NCI-H1694 treated with DMSO at 0.1 percent for 48 hours (cell line): ENCODE measurements around the gene PRKG1.
"Not testable (repeated sequence)": the region's sequence is repeated elsewhere in the genome, so short reads cannot be mapped to it uniquely, and the experiment has no call there.

Experiments used
- DNase-seq: peaks from one replicate; lab custom pipeline; 2025; lab: John Stamatoyannopoulos, UW

PRKG1 gene

DNA sequence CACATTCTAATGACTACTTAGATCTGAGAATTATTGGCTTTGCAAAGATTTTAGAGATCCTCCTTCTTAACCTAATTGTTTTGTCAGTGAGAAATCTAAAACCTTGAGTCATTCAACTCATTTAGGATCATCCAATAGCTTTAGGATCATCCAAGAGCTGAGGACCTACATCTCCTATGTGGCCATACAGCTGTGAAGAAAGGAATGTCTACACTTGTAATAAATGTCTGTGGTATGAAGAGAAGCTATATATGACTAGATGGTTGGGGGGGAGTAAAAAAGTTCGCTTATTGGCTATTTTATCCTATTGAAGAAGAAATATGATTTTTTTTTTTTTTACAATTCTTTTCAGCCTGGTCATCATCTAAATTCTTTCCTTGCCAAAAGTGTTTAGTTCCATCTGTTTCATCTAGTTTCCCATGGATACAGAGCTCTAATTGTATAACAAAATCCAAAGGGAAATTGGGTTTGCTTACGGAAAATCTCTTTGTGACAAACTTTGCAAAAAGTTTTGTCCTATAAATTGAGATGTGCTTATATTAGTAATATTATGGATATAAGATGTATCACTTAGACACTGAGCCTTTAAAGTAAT is 196.7 kb downstream of the PRKG1 start:
- DNase-seq: no peak

DNA sequence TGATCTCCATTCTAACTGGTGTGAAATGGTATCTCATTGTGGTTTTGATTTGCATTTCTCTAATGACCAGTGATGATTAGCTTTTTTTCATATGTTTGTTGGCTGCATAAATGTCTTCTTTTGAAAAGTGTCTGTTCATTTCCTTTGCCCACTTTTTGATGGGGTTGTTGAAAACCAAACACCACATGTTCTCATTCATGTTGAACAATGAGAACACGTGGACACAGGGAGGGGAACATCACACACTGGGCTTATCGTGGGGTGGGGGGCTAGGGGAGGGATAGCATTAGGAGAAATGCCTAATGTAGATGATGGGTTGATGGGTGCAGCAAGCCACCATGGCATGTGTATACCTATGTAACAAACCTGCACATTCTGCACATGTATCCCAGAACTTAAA is 197.8 kb downstream of the PRKG1 start:
- DNase-seq: not testable (repeated sequence)

DNA sequence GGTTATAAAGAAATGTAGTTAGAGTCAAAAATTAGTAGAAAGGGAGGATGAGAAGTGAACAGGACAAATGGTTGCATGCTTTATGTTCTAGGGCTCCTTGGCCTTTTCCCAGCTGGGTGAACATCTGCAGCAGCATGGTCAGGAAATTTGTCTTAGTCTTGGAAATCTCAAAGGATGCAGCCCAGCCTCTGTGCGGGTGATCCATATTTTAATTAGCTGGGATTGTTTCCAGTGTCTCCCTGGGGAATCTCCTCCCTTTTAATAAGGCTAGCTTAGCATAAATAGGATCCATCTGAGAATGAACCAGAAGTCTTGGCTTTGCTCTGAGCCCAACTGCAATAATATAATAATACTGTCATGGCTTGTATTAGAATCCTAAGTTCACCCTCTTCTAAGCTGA is 198.3 kb downstream of the PRKG1 start:
- DNase-seq: no peak

DNA sequence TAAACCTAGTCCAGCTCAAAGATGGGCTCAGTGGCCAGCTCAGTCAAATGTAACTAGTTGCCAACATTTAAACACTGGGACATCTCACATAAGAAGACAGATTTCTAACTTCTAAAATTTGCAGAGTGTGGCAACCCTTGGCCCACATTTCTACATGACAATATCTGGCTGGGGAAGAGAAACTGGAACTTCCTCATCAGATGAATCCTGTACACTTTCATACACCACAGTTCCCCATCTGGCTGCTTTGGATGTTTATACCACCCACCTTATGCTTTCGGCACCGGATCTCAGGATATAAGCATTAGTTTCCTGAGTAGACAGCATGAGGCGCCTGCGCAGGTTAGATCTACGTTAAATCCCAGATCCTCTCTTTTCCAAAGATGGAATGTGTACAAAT is 199.3 kb downstream of the PRKG1 start:
- DNase-seq: no peak

DNA sequence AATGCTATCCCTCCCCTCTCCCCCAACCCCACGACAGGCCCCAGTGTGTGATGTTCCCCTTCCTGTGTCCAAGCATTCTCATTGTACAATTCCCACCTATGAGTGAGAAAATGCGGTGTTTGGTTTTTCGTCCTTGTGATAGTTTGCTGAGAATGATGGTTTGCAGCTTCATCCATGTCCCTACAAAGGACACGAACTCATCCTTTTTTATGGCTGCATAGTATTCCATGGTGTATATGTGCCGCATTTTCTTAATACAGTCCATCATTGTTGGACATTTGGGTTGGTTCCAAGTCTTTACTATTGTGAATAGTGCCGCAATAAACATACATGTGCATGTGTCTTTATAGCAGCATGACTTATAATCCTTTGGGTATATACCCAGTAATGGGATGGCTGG is 201.8 kb downstream of the PRKG1 start:
- not testable (repeated sequence) for DNase-seq

DNA sequence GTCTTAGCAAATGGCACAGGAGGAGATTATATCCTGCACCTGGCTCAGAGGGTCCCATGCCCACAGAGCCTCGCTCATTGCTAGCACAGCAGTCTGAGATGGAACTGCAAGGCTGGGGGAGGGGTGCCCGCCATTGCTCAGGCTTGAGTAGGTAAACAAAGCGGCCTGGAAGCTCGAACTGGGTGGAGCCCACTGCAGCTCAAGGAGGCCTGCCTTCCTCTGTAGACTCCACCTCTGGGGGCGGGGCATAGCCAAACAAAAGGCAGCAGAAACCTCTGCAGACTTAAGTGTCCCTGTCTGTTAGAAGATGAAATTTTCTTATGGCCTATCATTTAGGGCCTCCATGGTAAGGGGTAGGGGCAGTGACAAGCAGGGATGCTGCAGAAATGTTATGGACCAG is 207.1 kb downstream of the PRKG1 start:
- not testable (repeated sequence) for DNase-seq

DNA sequence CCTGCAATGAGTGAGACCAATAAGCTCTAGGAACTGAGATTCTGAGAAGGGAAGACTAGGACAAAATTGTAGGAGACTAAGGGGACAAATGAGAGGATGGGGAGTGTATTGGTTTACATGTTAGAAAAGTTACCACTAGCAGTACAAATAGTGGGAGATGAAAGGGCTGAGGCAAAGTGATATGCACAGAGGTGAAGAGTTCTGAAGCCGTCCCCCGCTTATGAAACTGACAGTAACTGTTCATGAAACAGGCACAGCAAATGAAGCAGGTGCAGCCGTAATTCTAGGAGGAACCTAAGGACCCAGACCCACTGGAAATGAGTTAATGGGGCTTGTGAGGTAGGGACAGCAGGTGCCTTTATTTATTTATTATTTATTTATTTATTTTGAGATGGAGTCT is 211.3 kb downstream of the PRKG1 start:
- no peak for DNase-seq

DNA sequence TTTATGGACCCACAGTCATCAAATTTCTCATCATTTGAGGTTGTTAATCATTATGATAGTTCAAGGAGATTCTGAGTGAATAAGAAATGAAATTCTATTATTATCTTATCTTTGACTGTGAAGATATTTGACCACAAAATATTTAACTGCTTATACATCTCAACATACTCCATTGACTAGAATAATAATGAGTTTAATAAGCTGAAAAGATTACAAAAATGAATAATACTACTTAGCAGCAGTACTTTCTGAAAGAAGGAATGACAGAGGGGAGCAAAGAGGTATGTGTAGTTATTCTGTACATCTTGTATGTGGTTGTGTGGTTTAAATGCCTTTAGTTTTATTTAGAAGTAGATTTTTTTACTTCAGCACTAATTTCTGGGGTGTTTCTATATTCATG is 214.2 kb downstream of the PRKG1 start:
- no peak for DNase-seq

DNA sequence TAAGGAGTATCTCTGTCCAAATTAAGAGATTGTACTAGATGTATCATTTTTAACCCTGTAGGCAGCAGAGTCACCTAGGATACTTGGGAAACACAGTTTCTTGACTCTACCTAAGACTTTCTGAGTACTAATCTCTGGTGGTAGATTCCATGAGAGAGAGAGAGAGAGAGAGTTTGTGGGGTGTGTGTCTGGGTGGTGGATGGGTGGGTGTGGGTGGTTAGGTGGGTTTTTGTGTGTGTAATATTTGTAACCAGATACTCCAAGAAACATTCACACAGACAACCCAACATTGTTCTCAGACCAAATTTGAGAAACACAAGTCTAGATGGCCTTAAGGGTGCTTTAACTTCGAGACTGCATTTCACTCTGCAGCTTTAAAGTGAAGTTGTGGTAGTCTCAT is 215.2 kb downstream of the PRKG1 start:
- no peak for DNase-seq

DNA sequence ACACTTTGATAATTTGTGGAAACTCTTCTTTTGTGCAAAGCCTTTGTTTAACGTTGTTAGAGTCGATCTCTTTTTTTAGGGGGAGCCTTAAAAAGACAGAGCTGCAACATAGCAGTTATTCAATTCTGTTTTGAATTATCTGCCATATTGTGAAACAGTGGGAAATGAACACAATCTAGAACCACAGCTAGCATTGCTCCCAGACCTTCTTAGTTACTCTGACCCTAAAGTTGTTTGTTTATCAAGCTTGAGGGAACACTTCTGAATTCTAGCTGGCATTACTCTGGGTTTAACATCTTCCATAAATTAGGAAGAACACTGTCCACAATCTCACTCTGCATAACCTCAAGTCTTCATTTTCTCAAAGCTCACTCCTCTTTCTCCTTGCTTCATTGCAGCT is 217.7 kb downstream of the PRKG1 start:
- DNase-seq: no peak

DNA sequence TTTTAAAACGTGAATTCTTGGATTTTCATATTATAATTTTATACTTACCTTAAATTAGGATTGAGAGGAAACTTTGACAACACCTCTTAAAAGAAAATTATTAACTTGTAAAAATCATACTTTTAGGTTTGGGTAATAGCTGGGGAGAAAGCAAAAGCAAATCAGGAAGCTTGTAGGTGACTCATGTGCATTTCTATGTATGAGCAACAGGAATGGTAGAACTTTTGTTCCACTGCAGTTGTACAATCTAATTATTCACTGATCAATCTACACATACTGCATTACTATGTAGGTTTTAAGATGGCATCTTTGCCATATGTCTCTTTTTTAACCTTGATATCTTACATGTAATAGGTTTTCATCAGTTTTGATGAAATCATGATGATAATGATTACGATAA is 223.2 kb downstream of the PRKG1 start:
- DNase-seq: no peak

DNA sequence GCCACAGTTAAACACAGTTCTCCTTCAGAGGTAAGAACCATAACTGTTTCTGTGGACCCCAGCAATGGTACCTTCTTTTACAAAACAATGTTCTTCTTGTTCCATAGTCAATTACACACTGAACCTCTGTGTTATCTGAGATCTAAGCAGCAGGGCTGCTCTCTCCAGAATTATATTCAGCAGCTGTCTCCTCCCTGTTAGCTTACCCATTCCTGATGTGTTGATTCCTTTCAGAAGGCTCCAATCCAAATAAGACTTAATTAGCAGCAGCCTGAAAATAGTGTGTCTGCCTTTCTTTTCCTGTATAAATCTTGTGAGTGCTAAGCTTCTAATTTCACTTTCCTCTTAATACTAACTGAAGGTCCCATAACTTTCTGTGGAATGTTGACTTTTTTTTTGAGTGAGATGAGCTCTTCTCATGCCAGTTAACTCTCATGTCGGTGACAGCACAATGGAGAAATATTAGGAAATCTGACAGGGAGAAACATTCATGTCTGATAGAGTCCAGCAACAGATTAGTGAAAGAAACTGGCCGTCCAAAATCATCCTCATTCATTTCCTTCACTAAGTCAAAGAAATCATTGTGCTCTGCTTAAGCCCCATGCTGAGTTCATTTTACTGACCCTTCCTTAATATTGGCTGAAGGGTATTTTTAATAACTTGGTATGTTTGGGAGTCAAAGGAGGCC is 226.5 kb downstream of the PRKG1 start:
- no peak for DNase-seq

DNA sequence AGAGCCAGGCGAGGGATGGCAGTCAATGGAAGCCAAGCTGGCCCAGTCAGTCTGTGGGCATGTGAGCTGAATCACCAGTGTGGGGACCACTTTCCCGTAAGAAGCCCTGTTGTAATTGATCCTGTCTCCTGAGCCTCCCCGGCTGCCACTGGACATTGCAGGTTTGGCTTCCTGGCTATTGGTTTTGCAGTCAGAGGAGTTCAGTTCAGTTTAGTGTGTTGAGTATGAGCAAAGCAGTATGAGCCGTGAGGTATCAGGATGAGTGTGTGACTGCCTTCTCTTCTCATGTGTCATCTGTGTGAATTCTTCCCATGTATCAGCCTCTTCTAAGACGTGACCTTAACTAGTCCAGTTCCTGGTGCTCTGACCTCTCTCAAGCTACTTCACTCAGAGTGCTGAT is 227.4 kb downstream of the PRKG1 start:
- DNase-seq: no peak

DNA sequence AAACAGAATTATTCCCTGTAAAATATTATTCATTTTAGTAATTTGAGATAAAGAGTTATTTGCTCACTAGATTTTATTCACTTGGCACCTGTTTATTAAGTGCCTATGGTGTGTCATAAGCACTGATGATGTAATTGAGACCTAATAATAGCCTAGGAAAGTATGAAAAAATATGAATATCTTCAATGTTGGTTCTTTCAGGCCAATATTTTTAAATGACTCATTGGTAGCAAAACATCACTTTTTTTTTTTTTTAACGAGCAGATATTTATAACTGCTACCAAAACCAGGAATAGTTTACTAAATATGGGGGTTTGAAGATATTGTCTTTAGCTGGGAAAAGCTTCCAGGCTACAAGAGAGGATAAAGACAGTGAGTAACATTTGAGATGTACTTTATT is 228.0 kb downstream of the PRKG1 start:
- no peak for DNase-seq

DNA sequence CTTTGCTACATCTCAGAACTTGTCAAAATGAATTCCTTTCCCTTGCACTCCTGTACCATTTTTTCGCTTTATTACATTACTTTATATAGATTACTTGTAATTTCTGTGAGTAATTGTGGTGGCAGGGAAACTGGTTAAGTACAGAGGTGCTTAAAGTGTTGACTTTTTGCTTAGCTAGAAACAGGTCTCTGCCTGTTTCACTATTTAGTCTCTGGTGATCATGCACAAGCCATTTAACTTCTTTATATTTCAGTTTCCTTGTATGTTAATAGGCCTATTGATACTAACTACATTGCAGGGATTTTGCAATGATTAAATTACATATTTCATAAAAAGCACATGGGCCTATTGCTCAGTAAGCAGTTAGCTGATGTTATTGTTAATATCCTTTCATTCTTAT is 233.8 kb downstream of the PRKG1 start:
- no peak for DNase-seq

DNA sequence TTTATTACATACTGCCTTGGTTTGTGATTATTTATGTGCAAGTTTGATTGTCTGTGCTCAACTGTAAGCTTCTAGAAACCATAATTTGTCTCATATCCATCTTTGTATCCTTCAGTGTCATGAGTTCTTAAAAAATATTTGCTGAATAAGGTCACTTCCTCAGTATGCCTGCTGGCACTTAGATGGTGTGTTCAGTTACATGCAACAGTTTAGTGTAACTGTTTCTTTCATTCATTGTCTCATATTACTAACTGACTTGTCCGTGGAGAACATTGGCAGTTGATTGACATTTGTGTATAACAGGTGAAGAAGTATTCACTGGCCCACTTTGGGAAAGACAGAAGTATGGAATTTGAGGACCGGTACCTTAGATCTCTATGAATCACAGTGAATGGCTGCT is 236.9 kb downstream of the PRKG1 start:
- DNase-seq: no peak

DNA sequence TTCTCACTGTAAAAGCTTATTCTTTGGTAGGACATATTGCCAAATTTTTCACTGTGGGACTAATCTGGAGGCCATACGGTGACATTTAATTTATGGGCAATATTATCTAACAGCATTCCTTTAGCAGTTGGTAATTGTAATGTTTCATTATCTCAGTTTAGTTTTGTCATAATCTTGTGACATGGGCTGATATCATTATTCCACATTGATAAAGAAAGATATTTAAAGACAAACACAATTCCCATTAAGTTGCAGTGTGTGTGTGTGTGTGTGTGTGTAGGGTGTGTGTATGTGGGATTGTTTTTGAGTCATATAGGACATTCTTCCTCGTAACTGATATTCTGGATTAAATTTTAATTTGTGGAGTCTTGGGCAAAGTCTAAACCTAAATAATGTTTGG is 238.5 kb downstream of the PRKG1 start:
- DNase-seq: no peak

DNA sequence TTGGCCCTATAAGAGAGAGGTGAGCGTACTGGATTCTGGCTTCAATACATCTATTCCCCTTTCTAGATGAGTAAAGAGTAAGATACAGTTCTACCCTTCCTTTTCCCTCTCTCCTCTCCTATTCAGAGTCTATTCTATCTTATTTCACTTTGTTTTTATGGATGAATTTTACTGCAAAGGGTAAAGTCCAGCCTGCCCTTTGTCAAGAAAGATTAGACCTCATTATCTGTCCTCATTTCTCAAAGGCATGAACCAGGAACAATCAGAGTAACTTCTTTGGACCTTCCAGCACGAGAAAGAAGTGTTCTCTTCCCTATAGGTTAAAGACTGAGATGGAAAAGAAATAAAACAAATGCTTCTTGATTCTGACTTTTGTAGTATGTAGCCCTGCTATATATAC is 239.0 kb downstream of the PRKG1 start:
- DNase-seq: no peak

DNA sequence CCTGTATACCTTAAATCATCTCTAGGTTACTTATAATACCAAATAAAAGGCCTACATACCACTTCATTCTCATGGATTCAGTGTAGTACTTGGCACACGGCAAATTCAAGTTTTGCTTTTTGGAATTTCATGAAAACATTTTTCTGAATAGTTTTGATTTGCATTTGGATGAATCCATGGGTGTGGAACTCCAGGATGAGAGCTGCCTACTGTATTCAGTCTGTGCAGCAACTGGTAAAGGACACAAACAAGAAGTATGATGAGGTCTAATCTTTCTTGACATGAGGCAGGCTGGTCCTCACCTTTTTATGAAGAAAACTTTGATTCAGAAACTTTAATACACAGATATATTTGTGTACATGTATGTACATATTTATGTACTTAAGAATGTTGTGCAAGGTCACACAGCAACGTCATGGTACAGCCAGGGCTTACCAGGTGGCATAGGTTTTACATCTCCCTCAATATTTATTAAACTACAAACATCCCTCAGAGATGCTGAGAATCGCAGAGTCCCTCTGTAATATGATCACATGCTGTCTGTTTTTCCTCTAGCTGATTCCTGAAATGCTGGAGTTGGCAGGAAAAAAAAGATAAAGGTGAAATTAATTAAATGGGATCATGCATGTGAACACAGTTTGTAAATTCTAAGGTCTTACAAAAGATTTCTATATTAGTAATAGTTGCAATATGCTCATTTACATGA is 239.6 kb downstream of the PRKG1 start:
- no peak for DNase-seq

DNA sequence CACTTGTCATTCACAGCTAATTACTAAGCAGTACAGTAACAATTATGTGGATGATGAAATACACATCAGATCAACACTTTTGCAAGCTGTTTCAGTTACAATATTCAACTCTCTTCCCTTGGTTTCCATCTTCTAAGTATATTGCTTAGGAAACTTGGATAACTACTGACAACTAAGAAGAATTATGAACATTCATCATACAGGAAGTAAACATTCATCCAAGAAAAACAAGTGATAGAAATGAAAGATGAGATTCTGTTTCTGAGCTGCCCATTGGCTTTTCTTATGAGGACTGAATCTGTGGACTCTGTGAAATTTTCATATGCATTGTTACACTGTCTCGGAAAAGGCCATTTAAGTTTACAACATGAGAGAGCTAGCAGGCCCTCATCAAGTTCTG is 240.2 kb downstream of the PRKG1 start:
- DNase-seq: no peak

DNA sequence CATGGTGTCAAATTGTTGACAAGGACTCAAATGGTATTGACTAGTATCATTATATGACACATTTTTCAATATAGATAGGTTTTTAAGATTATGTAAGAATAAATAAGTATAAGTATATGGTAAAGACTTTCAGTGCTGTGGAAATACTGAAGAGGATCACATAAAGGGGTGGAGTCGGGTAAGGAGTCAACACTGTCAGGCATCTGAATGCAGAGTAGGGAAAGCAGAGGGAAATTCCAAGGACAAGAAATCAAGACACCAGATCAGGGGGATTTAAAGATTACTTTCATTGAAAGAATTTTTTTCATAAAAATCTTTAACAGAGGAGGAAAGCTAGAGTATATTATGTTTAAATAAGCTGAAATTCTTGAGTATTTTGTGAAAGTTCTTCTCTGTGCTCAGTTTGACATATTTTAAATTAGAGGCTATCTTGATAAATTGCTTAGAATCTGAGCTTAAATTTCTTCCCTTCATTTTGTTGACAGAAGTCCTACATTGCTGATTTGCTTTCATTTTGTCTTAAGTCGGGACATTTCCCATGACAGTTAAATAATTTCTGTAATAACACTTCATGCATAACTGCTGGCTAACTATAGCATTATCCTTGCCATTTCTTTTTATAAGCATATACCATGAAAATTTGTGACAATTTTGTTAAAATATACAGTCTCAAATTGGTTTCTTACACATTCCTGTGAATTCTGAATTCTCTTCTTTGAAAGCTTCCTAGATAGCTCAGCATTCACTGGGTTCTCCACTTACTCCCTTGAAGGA is 244.3 kb downstream of the PRKG1 start:
- DNase-seq: no peak

DNA sequence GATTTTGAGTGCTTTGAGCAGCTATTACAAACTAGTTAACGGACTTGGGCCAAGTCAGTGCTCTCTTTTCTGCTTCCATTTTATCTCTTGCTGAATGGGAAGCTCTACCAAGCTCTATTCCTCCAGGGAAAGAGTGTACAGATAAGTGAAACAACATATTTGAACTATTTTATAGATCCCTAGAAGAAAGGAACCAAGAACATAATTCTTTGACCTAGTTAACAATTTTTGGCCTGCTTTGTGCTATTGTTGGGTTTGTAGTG is 244.8 kb downstream of the PRKG1 start:
- no peak for DNase-seq

DNA sequence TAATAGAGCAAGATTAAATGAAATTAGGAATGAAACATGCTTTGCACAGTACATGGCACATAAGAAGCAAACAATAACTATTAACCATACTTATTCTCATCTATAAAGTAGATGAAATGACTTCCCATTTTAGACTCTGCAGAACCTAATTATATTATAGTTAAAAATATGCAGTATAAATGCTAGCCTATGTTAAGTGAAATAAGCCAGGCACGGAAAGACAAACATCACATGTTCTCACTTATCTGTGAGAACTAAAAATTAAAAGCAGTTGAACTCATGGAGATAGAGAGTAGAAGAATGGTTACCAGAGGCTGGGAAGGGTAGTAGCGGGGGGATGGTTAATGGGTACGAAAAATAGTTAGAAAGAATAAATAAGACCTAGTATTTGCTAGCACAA is 247.0 kb downstream of the PRKG1 start:
- no peak for DNase-seq
